Esophagus squamous epithelium (tissue), 4 donors: ENCODE data around the gene PI3.

Source experiments
- POLR2A ChIP-seq, 4 donors: fragments of 450-650 bp; IDR thresholded peaks; one replicate each; pipeline ENCODE4 v1.6.1; 2017; ENCODE audit warnings: antibody characterized with exemption in 4 of 4, mild to moderate bottlenecking in 4 of 4, moderate library complexity in 3 of 4
- TF ChIP-seq, protein P1 (sequence below), 6 experiments: fragments of 450-650 bp in 4 of 6; fragments of 200-600 bp in 2 of 6; sonication (generic) in 2 of 6; IDR thresholded peaks; one replicate each; pipeline ENCODE4 v1.5.1; 2016 to 2019; ENCODE audit warnings: antibody characterized with exemption in 6 of 6, mild to moderate bottlenecking in 4 of 6, moderate library complexity in 4 of 6

DNA sequence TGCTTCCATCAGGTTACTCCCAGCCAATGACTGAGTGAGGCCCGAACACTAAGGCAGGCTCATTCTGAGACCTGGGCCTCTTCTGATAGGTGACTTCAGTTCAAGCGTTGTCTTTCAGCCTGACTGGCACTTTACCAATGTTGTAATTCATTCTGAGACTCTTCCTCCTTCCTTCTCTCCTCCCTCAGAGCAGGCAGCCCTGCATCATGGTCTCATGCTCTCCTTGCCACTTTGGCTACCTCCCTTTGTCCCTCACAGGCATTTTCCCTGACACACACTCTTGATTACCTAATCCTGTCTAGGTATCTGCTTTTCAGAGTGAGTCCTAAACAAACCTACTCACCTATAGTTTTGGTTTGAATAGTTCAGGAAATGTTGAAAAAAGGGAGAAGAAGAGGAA is 37.8 kb upstream of the PI3 start:
- TF ChIP-seq, protein P1, sequence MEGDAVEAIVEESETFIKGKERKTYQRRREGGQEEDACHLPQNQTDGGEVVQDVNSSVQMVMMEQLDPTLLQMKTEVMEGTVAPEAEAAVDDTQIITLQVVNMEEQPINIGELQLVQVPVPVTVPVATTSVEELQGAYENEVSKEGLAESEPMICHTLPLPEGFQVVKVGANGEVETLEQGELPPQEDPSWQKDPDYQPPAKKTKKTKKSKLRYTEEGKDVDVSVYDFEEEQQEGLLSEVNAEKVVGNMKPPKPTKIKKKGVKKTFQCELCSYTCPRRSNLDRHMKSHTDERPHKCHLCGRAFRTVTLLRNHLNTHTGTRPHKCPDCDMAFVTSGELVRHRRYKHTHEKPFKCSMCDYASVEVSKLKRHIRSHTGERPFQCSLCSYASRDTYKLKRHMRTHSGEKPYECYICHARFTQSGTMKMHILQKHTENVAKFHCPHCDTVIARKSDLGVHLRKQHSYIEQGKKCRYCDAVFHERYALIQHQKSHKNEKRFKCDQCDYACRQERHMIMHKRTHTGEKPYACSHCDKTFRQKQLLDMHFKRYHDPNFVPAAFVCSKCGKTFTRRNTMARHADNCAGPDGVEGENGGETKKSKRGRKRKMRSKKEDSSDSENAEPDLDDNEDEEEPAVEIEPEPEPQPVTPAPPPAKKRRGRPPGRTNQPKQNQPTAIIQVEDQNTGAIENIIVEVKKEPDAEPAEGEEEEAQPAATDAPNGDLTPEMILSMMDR (IDR thresholded peaks at IDR 0.05) = no peak
- TF ChIP-seq POLR2A (IDR thresholded peaks at IDR 0.05) = no peak
